Measurements from ENCODE around the gene TLR7. TPM values are rescaled to one million over a fixed set of nuclear protein-coding genes. Genes with fewer than 3 reads are reported as not detected.

TLR7 gene
- total RNA-seq, 2 experiments from 2014 or later: 0.07 to 0.13 TPM

DNA sequence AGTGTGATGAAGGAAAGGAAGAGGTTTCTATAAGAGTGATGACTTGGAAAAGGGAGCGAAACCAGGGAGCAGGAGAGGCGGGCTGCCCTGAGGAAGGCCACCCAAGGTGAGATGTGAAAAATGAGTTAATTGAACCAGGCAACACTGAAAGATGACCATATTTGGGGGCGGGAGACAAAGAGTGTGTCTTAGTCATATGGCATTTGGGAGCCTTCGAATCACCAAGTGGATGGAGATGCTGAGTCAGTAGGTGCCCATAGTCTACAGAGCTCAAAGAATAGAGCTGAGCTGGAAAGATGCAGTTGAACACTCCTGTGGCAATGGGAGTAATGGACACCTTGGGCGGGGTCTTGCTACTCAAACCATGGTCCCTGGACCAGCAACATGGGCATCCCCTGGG, 31.2 kb downstream of the TLR7 start:
- ChIA-PET POLR2A (interaction anchor here (0.6 kb wide), 1 partner anchor 32 kb away, joined by 3 read pairs; no protein-coding TSS in a partner anchor), CTCF (interaction anchor here (1.3 to 3.6 kb wide), 2 partner anchors 83 to 196 kb away, joined by 3 to 21 read pairs; no protein-coding TSS in a partner anchor)
- intact Hi-C loops (cut with micrococcal nuclease): loop anchor here (10.0 kb wide), 1 partner anchor 193 kb away; no protein-coding TSS in a partner anchor
- TF ChIP-seq, protein P1, sequence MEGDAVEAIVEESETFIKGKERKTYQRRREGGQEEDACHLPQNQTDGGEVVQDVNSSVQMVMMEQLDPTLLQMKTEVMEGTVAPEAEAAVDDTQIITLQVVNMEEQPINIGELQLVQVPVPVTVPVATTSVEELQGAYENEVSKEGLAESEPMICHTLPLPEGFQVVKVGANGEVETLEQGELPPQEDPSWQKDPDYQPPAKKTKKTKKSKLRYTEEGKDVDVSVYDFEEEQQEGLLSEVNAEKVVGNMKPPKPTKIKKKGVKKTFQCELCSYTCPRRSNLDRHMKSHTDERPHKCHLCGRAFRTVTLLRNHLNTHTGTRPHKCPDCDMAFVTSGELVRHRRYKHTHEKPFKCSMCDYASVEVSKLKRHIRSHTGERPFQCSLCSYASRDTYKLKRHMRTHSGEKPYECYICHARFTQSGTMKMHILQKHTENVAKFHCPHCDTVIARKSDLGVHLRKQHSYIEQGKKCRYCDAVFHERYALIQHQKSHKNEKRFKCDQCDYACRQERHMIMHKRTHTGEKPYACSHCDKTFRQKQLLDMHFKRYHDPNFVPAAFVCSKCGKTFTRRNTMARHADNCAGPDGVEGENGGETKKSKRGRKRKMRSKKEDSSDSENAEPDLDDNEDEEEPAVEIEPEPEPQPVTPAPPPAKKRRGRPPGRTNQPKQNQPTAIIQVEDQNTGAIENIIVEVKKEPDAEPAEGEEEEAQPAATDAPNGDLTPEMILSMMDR (IDR thresholded peaks at IDR 0.05): no peak
- no peaks in the 10 kb centered on the region for H3K36me3 Mint-ChIP-seq (ENCODE audit: low read depth)
- DNase-seq: peak; percentile 40
- ATAC-seq: peak; percentile 82
- no peak overlapping the region for H3K4me3 Mint-ChIP-seq
- no peaks in the 10 kb centered on the region for H3K27me3 Mint-ChIP-seq
- no peak overlapping the region for H3K27ac Mint-ChIP-seq
- peaks cover 14% of the 10 kb centered on the region for H3K4me1 Mint-ChIP-seq (ENCODE audit: low read depth)
- H3K9me3 Mint-ChIP-seq: no peaks in the 10 kb centered on the region

DNA sequence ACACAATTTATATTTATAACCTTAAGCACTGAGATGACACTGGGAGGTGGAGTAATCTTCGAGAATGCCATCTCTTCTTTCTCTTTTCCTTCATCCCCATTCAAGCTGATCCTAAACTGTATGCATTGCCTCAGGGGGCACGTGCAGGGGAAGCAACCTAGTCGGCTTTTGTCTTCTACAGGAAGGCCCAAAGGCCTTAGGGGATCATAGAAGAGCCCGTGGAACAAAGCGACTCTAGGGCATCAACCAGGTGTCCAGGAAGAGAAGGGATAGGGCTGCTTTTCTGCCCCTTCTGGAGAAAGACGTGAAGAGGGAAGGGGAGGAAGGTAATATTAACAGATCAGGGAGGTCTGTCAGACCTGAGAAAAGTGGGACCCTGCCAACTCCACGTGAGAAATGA, 32.6 kb downstream of the TLR7 start:
- Mint-ChIP-seq H3K27ac (no peak overlapping the region), H3K36me3 (ENCODE audit: low read depth) (no peaks in the 10 kb centered on the region), H3K9me3 (no peaks in the 10 kb centered on the region), H3K4me1 (ENCODE audit: low read depth) (peaks cover 10% of the 10 kb centered on the region), H3K27me3 (no peaks in the 10 kb centered on the region), H3K4me3 (no peak overlapping the region)
- POLR2A ChIA-PET: no interaction called here
- intact Hi-C loops (cut with micrococcal nuclease): loop anchor here (10.0 kb wide), 1 partner anchor 195 kb away; no protein-coding TSS in a partner anchor
- no peak for DNase-seq
- no peak for ATAC-seq
- CTCF ChIA-PET: interaction anchor here (2.2 to 3.6 kb wide), 2 partner anchors 47 to 85 kb away, joined by 7 to 21 read pairs; no protein-coding TSS in a partner anchor
- TF ChIP-seq, protein P1 (IDR thresholded peaks at IDR 0.05): no peak

DNA sequence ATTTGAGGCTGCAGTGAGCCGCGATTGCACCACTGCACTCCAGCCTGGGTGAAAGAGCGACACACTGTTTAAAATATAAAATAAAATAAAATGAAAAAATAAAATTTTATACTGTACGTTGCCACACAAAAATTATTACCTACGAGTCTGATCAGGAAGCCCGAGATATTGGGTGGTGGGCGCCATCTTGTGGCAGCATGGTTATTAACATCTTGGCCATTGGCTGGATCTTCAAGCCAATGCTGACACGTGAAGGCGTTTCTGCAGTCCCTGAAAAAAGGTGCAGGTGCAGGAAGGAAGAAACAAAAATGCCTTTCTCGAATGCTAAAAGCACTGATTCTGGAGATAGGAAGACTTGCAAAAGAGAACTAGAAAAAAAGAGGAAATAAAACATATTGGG, 34.6 kb downstream of the TLR7 start:
- no peak overlapping the region for H3K27ac Mint-ChIP-seq
- peak; percentile 56 for ATAC-seq

DNA sequence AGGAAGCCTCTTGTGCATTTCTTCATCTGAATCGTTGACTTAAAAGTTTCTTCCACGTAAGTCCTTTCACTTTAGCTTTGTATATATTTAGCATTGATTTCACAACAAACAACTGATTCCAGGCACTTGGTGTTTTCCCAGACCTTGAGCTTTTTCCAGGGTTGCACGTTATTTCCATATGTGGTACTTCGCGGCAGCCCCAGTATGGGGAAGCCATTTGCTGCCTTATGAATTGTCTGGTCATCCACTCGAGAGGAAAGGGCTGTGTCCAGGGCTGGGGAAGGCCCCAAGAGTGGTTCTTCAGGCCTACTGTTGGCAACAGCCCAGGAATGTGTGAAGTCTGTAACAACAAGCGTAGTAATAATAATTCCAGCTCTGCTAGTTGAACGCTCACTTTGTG, 36.8 kb downstream of the TLR7 start:
- intact Hi-C loops (cut with micrococcal nuclease): no loop called here
- no peak overlapping the region for H3K27ac Mint-ChIP-seq
- H3K4me1 Mint-ChIP-seq (ENCODE audit: low read depth): peaks cover 2% of the 10 kb centered on the region
- TF ChIP-seq, protein P1 (IDR thresholded peaks at IDR 0.05): no peak
- ATAC-seq: no peak
- H3K4me3 Mint-ChIP-seq: no peak overlapping the region
- H3K36me3 Mint-ChIP-seq (ENCODE audit: low read depth): no peaks in the 10 kb centered on the region
- no peak for DNase-seq
- ChIA-PET POLR2A (no interaction called here), CTCF (interaction anchor here (0.7 to 1.3 kb wide), 3 partner anchors 81 to 584 kb away, joined by 3 read pairs; no protein-coding TSS in a partner anchor)
- H3K9me3 Mint-ChIP-seq: no peaks in the 10 kb centered on the region
- no peaks in the 10 kb centered on the region for H3K27me3 Mint-ChIP-seq

More for the DNA sequence above, 34.6 kb downstream of the TLR7 start:
- Mint-ChIP-seq H3K4me3 (no peak overlapping the region), H3K27me3 (no peaks in the 10 kb centered on the region), H3K36me3 (ENCODE audit: low read depth) (no peaks in the 10 kb centered on the region), H3K9me3 (no peaks in the 10 kb centered on the region), H3K4me1 (ENCODE audit: low read depth) (peaks cover 10% of the 10 kb centered on the region)
- POLR2A ChIA-PET: interaction anchor here (0.6 to 1.2 kb wide), 2 partner anchors 10 to 67 kb away, joined by 3 to 4 read pairs; no protein-coding TSS in a partner anchor
- peak; percentile 81 for DNase-seq
- intact Hi-C loops (cut with micrococcal nuclease): no loop called here
- CTCF ChIA-PET: interaction anchor here (0.7 to 3.6 kb wide), 11 partner anchors 11 to 200 kb away, joined by 3 to 21 read pairs (median 3); partner anchors contain the start of gene PRPS2
- TF ChIP-seq, protein P1 (IDR thresholded peaks at IDR 0.05): peak; percentile 64

- DNase-seq: no peak
- Mint-ChIP-seq H3K4me1 (ENCODE audit: low read depth) (peaks cover 12% of the 10 kb centered on the region), H3K27me3 (no peaks in the 10 kb centered on the region), H3K4me3 (no peak within 1 kb of the TSS), H3K9me3 (no peaks in the 10 kb centered on the region), H3K36me3 (ENCODE audit: low read depth) (no peaks in the 10 kb centered on the region), H3K27ac (no peak within 1 kb of the TSS)
- intact Hi-C loops (cut with micrococcal nuclease): no loop called here
- ChIA-PET CTCF (no interaction called here), POLR2A (no interaction called here)
- TF ChIP-seq, protein P1 (IDR thresholded peaks at IDR 0.05): no peak
- no peak for ATAC-seq
Measured at GRCh38 chrX:12906046-12906761, 39.3 kb downstream of the TLR7 start, which contains the start of gene TLR8. Gene TLR8 (plus strand): TSS chrX:12906620. CDS start chrX:12906707, 87 bp downstream.

Measured in activated CD8-positive, alpha-beta T cell treated with anti-CD3 and anti-CD28 coated beads for 36 hours (primary cell).